Measurements from ENCODE around the gene RBM8A. TPM values are rescaled to one million over a fixed set of nuclear protein-coding genes. Genes with fewer than 3 reads are reported as not detected.

Gene RBM8A
- total RNA-seq, 1 donor from 2014 or later = 192 TPM

DNA sequence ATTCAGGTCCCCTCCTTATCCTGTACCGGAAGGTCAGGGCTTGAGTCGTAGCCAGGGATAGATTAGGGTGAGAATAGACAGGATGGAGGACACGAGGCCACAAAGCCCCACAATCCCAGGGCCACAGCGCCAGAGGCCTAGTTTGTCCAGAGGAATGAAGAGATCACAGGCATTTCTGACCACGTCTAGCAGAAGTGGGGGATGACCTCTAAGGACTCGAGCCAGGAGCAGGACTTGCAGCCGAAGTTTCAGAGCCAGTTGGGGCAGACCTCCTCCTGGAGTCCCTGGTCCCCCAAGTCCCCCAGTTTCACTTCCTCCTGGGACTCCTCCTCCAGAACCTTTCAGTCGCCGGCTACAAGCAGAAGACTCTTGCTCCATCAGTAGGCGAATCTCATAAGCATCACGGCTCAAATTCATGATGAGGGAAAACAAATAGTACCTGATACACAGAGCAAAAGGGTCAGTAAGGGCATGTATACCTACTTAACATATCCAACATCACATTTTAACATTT lies 15.1 kb downstream of the RBM8A start:
- no peak for DNase-seq

DNA sequence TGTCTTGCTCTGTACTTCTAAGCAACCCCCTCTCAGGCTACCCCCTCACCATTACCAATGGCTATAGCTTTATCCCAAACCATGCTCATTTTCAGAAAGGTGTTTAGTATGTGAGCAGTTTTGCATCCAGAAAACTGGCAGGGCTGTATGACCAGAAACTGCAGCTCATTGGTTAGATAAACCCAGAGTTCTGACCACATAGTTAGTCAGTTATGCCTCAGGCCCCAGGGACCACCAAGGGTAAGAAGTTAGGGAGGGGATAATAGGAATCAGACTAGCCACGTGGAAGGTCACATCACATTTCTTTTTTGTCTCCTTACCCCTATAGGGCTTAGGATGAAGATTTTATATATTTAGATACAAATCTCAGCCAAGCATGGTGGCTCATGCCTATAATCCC lies 18.6 kb downstream of the RBM8A start:
- no peak for DNase-seq

DNA sequence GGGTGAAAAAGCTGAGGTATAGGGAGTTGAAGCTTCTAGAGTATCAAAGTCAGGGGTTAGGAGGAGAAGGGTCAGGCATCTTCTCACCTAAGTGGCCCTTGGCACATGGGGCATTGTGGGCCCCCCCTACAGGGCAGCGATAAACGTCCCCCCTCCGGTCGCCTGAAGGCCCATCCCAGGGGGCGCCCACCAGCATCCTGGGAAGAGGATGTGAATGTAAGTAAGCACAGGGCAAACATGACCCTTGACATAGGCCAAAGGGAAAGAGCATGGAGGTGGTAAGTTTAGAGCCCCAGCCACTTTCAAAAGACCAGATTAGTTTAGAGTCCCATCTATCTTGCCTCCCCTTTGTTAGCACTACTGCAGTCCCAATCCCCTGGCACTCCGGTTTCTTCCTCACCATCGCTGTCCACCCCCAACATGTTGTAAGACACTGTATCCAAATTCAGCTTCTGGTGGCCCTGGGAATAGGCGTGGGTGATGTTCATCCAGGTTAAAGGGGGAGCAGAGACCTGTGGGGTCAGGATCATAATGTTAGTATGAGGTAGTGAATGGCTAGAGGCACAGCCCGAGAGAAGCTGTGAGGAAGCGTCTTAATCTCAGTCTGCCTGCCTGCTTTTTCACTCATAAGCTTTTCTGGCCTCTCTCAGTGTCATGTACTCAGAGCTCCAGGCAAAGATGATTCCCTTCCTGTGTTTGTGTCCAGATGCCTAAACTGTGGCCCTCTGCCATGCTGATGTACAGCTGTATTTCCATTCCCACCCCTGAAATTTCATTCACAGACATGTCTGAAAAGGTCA lies 20.1 kb downstream of the RBM8A start:
- peak; percentile 77 for DNase-seq

DNA sequence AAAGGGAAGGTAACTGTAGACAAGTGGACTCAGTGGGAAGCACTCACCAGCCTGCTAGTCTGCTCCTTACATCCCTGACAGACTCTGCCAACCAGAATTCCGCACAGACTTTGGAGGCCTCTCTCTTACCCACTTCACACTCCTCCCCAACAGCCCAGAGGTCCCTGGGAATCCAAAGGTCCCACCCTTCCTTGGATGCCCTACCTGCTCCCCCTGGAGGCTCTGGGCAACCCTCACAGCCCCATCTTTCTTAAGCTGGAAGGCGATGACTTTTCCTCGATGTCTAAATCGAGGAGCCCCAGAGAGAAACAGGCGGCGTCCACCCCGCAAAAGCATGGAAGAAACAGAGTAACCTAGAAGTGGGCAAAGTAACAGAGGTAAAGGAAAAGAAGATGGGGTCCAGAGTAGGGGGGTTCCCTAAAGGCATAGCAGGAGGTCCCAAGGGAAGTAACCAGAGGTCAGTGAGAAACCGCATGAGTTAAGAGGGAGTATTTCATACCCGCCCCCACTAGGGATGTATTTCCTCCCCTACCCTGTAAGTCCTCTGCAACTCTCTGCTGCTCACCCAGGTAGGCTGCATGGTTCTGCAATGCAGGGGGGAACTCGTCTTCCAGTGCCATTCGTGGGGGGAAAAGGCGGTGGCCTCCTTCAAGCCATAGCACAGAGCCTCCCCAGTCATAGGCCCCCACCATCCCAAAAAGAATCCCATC lies 25.8 kb downstream of the RBM8A start:
- no peak for DNase-seq

DNA sequence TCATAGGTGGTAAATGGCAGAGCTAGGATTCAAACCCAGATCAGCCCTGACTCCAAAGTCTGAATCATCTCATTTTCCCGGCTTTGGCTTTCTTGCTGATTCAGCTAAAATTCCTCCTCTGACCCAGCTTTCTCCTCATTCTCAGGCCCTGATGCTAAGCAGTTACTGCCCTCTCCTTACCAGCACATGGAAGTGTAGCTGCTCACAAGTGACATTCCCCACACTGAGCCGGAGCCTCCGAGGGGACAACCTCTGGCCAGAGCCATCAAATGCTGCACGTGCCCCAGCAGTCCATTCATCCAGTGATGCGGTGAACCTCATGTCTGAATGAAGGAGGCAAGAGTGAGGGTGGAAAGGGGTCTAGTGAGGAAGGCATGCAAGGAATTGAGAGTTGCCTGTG lies 28.5 kb downstream of the RBM8A start:
- DNase-seq = no peak

DNA sequence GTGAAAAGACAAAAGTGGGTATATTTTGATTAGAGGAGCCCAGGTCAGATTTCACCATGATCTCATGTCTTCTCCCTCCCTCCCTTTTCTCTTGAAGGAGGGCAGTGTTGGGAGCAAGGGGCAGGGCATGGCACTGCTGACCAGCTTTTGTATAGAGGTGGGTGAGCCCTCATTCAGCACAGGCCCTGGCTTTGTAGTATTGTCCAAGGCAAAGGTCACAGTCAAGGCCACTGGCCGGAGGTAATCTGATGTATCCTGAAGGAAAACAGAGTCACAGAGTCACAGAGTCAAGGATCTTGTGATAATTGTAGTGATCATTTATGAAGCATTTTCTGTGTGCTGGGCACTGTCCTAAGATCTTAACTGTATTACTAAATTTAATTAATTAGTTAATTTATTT lies 29.3 kb downstream of the RBM8A start:
- DNase-seq = no peak

DNA sequence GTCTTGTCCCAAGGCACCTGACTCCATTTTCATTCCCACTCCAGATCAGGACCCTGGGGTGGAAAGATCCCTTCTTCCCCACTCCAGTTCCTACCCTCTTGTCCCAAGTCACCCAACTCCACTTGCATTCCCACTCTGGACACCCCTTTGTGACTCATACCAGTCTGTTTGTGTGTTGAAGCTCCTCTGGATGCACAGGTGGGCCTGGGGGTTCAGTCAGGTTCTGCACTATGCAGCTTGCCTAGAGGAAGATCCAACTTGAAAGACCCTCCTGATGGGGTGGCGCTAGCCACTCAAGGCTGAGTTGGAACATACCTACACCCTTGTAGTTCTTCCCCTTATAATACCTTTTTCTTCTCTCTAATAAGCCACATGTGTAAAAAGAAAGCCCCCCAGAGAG lies 31.8 kb downstream of the RBM8A start:
- no peak for DNase-seq

DNA sequence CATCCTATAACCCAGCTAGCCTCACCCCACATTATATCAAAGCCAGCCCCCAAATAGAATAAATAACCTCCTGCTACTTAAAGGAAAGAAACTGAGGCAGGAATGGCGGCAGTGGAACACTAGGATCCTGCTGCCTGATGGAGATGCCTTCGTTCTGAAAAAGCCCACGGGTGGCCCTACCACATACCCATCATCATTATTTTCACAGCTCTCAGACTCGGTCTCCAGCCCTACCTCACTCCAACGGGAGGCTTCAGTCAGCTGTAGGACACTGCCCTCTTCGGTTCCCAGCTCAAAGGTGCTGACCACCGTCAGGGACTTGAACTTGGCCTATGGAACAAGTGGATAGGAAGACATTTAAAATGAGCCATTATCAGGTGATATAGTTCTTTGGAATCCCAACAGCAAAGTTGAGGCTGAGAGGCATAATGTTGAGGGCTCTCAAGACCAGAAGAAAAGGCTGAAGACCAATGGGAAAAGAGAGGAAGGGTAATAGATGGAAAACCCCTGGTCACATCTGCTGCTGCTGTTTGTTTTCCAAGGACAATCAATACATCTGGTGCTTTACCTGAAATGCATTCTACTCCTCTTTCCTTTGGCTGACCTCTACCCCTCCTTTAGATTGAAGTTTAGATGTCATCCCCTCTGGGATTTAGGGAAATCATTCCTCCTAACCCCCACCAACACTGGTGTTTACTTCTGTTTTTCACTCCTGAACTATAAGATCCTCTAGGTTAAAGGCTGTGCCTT lies 33.8 kb downstream of the RBM8A start:
- no peak for DNase-seq

DNA sequence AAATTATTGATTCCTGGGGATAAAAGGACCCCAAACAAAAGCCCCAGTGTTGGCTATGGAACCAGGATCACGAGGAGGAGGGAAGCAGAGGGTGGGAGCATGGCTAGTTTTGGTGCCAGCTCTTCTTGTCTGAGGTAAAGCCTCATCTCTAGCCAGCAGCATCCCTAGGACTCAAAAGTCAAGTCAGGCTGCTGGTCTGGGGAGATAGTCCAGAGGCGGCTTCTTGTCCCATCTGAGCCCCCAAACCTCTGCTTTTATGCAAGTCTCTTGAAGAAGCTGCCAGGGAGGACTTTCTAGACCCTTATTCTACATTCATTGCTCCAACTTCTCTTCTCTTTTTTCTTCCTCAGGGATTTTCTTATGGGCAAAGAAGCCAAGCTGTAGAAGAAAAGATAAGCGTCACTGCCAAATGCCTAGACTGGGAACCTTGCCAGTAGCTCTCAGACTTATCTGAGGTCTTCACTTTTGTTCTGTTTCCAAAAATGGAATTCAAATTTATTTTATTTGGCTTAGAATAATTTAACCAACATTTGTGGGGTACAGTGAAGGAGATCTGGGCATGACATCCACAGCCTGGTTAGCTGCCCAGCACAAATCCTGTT lies 34.7 kb downstream of the RBM8A start:
- peak; percentile 71 for DNase-seq

DNA sequence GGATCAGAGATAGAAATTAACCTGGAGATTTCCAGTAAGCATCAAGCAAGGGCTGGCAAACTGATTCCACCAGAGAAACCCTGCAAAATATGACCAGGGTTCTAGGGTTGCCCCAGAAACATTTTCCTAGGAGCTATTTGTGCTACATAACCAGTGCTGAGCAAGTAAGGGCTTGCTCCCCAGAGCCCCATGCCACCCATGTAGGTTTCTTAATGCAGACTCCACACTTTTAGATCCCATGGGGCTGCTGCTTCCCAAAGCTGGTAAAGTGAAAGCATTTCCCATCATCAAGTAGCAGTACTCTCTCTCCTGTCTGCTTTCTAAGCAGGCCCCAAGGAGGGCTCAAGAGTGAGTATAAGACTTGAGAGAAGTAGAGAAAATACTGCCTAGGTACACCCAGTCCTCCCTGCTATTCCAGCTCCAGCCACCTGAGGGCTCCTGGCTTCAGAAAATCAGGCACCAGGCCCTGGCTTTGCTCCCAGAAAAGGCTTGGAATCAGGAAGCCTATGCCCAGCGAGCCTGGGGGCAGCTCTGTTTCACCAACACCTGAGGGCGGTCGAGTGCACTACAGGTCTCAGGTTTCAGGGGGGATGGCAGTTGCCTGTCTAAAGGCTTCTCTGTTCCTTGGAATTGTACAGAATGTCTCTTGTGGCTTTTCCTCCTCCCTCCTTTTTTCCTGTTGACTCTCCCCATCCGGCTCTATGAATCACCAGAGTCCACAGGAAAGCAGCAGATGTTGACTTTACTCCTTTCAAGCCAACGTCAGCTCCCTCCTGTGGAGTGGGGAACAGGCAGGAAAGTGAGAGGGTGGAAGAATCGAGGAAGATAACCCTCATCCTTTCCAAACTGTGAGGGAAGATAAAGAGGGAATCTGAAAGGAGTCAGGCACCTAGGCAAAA lies 35.4 kb downstream of the RBM8A start:
- peak; percentile 98 for DNase-seq

DNA sequence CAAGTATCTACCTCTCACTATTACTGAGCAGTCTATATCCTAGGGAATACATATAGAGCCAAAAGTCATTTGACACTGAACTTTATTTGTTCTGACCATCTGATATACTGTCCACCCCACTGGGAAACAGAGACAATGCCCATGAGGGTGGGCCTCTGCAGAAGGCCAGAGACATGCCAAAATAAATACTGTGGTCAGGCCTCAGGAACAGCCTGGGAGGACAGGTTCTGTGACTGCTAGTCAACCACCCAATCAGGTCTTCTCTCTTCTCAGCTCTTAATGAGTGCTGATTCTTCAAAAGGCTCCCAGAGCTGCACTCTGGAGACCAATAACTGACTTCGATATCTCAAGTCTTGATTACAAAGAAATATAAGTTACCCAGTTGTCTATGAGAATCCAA lies 36.1 kb downstream of the RBM8A start:
- DNase-seq = peak; percentile 68

DNA sequence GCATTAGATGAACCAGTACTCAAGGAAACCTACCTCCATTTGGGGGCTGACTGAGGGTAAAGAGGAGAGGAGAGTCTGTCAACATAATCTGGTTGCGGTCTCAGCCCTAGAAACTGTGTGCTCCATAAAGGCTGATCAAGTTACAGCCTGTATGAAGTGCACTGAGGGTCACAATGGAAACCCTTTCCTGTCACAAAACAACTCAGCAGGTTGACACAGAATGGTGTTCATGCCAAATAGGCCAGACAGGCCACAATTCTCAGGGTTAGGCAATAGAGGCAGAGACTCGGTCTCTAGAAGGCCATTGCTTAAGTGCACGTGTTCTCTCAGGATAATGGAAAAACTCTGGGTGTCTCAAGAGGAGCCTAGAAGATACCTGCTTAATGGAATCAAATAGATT lies 37.6 kb downstream of the RBM8A start:
- DNase-seq = no peak

DNA sequence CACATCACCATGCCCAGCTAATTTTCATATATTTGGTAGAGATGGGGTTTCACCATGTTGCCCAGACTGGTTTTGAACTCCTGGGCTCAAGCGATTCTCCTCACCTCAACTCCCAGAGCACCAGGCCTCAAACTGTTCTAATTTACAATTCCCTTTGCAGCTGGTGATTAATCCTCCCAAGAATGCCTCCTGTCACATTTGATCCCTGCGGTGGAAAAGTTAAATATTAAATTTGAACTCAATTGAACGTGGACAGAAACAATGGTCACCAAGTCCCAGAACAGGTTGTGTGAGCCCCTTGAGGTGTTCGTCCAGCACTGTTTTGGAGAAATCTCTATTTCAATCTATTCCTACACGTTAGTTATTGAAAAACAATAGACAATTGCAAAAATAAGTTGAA lies 39.7 kb downstream of the RBM8A start:
- DNase-seq = no peak

DNA sequence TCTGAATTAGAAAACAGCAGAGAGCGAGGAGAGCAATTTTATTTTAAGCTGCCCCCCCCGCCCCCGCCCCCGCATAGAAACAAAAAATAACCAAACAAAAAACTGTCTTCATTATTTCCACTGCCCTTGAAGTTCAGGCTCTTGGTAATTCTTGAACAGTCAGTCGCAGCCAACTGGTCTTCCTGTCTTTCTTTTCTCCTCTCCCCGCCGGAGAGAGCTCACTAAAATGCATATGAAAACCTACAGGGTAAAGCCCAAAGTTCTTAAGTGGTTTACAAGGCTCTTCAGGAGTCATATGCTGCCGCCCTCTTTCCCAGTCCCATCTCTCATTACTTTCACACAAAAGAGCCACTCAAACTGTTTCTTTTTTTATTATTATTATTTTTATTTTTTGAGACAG lies 40.5 kb downstream of the RBM8A start:
- DNase-seq = peak; percentile 54

DNA sequence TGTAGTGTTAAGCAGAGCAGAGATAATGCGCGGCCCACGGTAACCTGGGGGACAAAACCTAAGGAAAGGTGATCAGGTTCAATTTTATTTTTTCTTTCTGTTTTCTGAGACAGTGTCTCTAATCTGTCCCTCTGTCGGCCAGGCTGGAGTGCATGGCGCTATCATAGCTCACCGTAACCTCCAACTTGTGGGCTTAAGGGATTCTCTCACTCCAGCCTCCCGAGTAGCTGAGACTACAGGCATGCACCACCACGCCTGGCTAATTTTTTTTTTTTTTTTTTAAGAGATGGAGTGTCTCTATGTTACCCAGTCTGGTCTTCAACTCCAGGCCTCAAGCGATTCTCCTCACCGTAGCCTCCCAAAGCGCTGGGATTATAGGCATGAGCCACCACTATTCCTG lies 40.9 kb downstream of the RBM8A start:
- DNase-seq = peak; percentile 21

DNA sequence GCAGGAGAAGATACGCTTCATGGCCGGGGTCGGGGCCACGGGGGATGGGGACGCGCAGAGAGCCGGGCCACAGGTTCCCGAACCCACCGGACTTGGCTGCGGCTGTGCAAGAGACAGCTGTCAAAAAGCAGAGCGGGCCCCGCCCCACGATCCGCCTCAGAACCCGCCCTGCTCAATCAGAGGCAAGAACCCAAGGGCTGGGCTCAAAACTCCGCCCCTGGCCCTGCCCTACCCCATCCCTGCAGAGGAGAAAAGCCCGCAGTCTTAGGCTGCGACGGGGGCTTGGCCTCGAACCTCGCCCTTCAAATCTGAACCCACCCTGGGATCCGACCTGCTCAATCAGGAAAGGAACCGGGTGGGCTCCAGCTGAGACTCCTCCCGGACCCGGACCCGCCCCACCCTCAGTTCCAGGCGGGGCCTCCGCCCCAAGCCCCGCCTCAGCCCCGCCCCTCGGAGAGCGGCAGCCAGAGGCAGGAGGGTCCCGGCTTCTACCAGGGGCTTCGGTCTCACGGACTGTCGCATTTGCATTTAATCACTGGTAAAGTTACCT lies 41.5 kb downstream of the RBM8A start, which contains the start of gene ANKRD35:
Gene ANKRD35 (minus strand): TSS at position 129 of the 550 bp plus-strand sequence. CDS start 108 bp downstream, at position 21.
- DNase-seq = peak; percentile 75

DNA sequence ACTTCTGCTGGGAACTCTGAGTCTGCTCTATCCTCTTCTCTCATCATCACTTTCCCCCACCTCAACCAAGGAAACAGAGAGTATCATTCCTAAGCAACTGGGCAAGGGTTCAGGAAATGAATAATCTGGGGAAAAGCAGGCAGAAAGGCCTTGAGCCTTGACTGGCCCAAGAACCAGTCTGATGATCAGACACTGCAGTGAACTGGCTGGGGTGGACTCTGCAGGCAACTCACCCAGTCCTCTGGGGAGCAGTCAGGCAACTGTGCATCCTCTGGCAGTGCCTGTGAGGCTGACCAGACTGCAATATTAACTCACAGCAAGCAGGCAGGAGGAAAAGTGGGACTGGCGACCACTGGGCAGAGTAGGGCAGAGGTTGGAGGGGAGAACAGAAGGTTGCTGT lies 42.6 kb downstream of the RBM8A start:
- peak; percentile 69 for DNase-seq

DNA sequence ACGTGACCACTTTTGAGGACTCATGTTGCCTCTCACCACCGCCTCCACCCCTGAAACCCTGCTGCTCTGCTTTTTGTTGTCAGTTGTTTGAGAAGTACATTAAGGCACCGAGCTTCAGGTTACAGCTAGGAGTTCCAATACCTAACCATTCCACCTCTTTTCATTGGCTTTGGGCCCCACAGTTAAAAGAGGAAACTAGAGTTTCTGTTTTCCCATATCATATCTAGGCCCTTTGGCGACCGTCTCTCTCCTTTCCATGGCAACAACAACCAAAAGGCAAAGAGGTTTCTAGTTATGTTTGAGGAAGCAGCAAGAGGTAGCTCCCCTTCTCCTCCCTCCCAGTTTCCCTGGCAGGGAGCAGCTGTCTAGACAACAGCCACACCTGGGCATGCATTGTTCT lies 47.5 kb downstream of the RBM8A start:
- DNase-seq = no peak

DNA sequence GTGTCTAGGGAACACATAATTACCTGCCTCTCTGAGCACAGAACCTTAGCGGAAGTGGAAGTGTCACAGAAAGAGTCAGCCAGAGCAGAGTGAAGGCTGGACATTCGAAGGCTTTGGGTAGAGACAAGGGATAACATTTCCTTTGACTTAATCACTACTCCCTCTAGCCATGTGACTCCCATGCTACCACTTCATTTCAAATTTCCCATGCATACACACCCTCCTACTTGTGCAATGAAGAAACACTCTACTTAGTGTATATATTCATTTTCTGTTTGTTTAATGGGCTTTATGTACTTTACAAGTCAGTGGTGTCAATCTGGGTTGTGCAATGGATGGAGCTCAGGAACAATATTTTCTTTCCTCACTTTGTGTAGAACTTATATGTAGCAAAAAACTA lies 48.6 kb downstream of the RBM8A start:
- DNase-seq = no peak

DNA sequence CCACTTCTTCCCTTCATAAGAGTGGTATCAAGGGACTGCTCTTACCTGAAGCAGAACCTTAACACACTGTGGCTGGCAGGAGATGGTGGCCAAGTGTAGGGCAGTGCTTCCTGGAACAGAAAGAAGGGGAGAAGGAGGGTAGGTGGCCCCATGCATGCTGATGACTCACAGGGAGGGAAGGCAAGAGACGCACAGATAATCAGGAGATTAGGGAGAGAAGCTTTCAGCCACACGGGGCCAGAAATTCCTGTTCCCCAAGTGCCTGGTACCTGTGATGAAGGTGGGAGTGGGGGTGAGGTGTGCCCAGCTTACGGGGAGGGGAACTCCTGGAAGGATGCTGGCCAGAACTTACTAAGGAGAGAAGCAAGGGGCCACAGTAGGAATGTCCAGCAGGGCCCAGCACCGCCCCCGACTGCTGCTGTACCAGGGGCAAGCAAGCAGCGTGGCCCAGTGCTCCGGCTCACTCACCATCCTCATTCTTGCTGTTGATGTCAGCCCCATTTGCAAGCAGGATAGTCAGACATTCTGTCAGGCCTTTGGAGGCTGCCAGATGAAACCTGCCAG lies 49.3 kb downstream of the RBM8A start:
- no peak for DNase-seq

DNA sequence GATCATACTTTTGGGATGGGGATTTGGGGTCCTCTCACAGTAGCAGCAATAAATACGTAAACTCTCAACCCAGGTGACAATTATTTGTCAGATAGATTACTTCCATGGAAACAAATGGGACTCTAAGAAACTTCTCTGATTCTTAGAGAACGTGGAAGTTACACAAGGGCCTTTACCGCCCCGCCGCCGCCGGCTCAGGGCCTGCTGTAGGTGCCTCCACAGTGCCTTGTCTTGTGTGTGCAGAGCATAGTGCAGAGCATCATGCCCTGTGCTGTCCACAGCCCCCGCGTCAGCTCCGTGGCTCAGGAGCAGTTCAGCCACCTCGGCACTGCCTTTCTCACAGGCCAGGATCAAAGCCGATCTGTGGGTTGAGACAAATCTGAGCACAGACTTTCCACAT lies 52.6 kb downstream of the RBM8A start:
- no peak for DNase-seq

All from dermis blood vessel endothelial cell (primary cell).